HG03066 (cell line): ENCODE results near the gene DHRSX.
"Not testable (repeated sequence)": the region's sequence is repeated elsewhere in the genome, so short reads cannot be mapped to it uniquely, and the experiment has no call there.

Experiments used
- ATAC-seq: cut with Tn5 transposase; IDR thresholded peaks from one replicate; pipeline ENCODE4 v1.9.1; 2021; ENCODE audit warnings: low read depth; ENCODE audit not compliant: unreplicated experiment

The DHRSX gene

GRCh38 chrX:2283111-2283859, 217.5 kb downstream of the DHRSX start:
- ATAC-seq = no peak

DNA sequence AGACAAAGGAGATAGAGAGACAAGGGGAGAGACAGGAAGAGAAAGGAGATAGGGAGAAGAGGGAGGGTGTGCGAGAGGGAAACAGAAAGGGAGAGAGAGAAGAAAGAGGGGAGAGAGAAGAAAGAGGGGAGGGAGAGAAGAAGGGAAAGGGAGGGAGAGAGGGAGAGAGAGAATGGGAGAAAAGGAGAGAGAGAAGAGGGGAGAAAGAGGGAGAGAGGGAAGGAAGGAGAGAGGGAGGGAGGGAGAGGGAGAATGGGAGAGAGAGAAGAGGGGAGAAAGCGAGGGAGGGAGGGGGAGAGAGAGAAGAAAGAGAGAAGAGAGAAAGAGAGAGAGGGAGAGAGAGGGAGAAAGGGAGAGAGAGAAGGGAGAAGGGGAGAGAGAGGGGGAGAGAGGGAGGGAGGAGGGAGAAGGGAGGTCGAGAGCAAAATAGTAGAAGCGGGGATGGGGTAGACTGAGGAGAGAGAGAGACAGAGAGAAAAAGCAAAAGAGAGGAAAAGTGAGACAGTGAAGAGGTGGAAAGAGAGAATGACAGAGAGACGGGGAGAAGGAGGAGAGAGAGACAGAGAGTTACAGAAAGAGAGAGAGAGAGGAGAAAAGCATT, 218.2 kb downstream of the DHRSX start:
- ATAC-seq = no peak

- no peak for ATAC-seq
Measured at GRCh38 chrX:2272337-2272736, 228.4 kb downstream of the DHRSX start.

GRCh38 chrX:2271595-2271994, 229.2 kb downstream of the DHRSX start:
- ATAC-seq = not testable (repeated sequence)

GRCh38 chrX:2270783-2271182, 230.0 kb downstream of the DHRSX start:
- ATAC-seq = not testable (repeated sequence)

DNA sequence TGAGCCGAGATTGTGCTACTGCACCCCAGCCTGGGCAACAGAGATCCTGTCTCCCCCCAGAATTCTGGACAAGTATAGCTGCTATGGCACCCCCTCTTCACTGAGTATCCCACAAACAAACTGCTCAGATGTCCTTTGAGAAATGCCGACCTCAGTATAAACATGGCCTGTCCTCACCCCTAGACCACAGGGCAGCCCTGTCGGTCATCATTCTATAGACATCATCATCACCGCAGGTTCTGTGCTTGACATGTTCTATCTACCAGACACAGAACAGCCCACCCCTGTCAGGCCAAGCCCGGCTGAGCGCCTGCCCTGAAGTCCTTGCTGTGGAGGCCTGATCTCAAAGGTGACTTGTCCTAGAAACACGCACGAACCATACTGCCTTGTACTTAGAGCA, 232.9 kb downstream of the DHRSX start:
- no peak for ATAC-seq

- no peak for ATAC-seq
Measured at GRCh38 chrX:2266445-2267349, 234.1 kb downstream of the DHRSX start.

GRCh38 chrX:2265658-2266444, 234.9 kb downstream of the DHRSX start:
- ATAC-seq = not testable (repeated sequence)

DNA sequence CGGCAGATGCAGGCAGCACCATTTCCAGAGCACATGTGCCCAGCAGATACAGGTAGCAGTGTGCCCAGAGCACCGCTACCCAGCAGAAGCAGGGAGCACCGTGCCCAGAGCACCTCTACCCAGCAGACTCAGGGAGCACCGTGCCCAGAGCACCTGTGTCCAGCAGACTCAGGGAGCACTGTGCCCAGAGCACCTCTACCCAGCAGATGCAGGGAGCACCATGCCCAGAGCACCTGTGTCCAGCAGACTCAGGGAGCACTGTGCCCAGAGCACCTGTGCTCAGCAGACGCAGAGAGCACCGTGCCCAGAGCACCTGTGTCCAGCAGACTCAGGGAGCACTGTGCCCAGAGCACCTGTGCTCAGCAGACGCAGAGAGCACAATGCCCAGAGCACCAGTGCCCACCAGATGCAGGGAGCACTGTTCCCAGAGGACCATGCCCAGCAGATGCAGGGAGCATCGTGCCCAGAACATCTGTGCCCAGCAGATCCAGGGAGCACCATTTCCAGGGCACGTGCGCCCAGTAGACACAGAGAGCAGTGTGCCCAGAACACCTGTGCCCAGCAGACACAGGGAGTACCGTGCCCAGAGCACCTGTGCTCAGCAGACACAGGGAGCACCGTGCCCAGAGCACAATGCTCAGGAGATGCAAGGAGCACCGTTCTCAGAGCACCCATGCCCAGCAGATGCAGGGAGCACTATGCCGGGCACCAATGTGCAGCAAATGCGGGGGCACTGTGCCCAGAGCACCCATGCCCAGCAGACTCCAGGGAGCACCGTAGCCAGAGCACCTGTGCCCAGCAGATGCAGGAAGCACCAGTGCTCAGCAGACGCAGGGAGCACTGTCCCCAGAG, 236.4 kb downstream of the DHRSX start:
- ATAC-seq = no peak

DNA sequence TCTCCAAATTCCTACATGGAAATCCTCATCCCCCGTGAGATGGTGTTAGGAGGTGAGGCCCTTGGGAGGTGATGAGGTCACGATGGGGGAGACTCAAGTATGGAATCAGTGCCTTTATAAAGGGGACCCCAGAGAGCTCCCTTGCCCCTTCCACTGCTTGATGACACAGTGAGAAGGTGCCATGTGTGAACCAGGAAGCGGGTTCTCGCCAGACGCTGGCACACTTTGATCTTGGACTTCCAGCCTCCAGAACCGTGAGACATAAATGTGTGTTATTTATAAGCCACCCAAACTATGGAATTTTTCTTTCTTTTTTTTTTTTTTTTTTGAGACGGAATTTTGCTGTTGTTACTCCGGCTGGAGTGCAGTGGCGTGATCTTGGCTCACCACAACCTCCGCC, 237.6 kb downstream of the DHRSX start:
- ATAC-seq = no peak

GRCh38 chrX:2262668-2263055, 238.1 kb downstream of the DHRSX start:
- ATAC-seq = no peak

- no peak for ATAC-seq
Measured at GRCh38 chrX:2261831-2262667, 238.7 kb downstream of the DHRSX start.

- ATAC-seq = no peak
Measured at GRCh38 chrX:2252331-2253065, 248.3 kb downstream of the DHRSX start.

GRCh38 chrX:2251211-2251610, 249.6 kb downstream of the DHRSX start:
- ATAC-seq = no peak

DNA sequence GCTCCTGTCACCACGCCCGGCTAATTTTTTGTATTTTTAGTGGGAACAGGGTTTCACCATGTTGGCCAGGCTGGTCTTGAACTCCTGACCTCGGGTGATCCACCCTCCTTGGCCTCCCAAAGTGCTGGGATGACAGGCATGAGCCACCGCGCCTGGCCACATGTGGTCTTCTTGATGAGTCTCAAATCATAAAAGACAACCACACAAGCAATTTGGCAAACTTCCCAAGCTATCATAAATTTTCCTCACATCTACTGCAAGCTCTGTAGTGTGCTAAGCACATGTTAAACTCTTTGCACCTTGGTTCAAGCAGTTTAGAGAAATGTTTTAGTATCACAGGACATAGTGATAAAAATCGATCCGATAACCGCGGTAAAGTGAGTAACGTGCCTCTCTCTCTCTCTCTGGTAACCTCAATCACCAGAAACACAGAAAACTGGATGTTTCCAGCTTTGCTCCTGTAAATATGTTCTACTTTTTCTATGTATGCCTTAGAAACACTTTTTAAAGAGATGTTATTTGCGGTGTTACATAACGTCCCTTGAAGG, 256.8 kb downstream of the DHRSX start:
- no peak for ATAC-seq

GRCh38 chrX:2242980-2243379, 257.8 kb downstream of the DHRSX start:
- ATAC-seq = no peak

DNA sequence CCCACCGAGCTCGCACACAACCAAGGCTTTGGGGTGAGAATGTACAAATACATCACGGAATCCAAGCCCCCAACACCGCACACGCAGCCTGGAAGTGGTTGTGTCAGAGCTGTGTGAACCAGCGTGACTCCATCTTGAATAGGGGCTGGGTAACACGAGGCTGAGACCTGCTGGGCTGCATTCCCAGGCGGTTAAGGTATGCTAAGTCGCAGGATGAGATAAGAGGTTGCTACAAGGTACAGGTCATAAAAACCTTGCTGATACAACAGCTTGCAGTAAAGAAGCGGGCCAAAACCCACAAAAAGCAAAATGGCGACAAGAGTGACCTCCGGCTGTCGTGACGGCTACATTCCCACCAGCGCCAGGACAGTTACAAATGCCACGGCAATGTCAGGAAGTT, 258.4 kb downstream of the DHRSX start:
- no peak for ATAC-seq

DNA sequence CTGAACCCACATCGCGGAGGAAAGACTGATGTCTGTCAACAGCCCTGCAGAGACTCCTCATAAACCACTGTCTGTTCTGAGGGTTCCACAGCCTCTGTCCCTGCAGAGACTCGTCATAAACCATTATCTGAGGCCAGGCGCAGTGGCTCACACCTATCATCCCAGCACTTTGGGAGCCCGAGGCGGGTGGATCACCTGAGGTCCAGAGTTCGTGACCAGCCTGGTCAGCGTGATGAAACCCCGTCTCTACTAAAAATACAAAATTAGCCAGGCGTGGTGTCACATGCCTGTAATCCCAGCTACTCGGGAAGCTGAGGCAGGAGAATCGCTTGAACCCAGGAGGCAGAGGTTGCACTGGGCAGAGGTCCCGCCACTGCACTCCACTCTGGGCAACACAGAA, 259.3 kb downstream of the DHRSX start:
- not testable (repeated sequence) for ATAC-seq
